HL-60/S4 treated with retinoic acid at 250 ng/mL for 4 days and 3 days (cell line): ENCODE results near the gene RBM42.

Source experiments
- in situ Hi-C: fragments of 300-500 bp; cut with MboI; formaldehyde crosslinking; loops from 2 replicates; pipeline ENCODE4 v1.7.0; 2022; ENCODE audit warnings: low sequenced_read_pairs

Gene RBM42

GRCh38 chr19:35620001-35620400 lies 8.8 kb upstream of the RBM42 start:
- in situ Hi-C loops, result no loop called here

- in situ Hi-C loops, result no loop called here
These were observed 7.1 kb upstream of the RBM42 start for GRCh38 chr19:35621708-35622107.

GRCh38 chr19:35622750-35623149 lies 6.1 kb upstream of the RBM42 start:
- in situ Hi-C loops, result no loop called here

- in situ Hi-C loops, result no loop called here
These were observed 5.4 kb upstream of the RBM42 start for GRCh38 chr19:35623327-35624010.

GRCh38 chr19:35628264-35628564 lies 622 bp upstream of the RBM42 start:
- in situ Hi-C loops, result no loop called here

- in situ Hi-C loops, result no loop called here
These were observed 447 bp downstream of the RBM42 start for GRCh38 chr19:35629332-35629633.

GRCh38 chr19:35633727-35634440 lies 5.0 kb downstream of the RBM42 start:
- in situ Hi-C loops, result no loop called here

GRCh38 chr19:35636651-35637050 lies 7.8 kb downstream of the RBM42 start:
- in situ Hi-C loops, result no loop called here

- in situ Hi-C loops, result no loop called here
These were observed 8.3 kb downstream of the RBM42 start for GRCh38 chr19:35637165-35637564.

- in situ Hi-C loops, result no loop called here
These were observed 10.4 kb downstream of the RBM42 start for GRCh38 chr19:35639321-35639639.

- in situ Hi-C loops, result no loop called here
These were observed 11.0 kb downstream of the RBM42 start for GRCh38 chr19:35639863-35640262.

GRCh38 chr19:35641515-35642151 lies 12.8 kb downstream of the RBM42 start, which contains the start of gene ETV2:
TSS of gene ETV2 (plus strand) at chr19:35641745. CDS start at chr19:35642461, 716 bp downstream.
- in situ Hi-C loops, result no loop called here

GRCh38 chr19:35642312-35642711 lies 13.5 kb downstream of the RBM42 start:
- in situ Hi-C loops, result no loop called here

GRCh38 chr19:35642798-35643254 lies 14.0 kb downstream of the RBM42 start:
- in situ Hi-C loops, result no loop called here

- in situ Hi-C loops, result no loop called here
These were observed 14.7 kb downstream of the RBM42 start for GRCh38 chr19:35643255-35644205.

- in situ Hi-C loops, result no loop called here
These were observed 15.6 kb downstream of the RBM42 start for GRCh38 chr19:35644206-35644986.

- in situ Hi-C loops, result no loop called here
These were observed 16.3 kb downstream of the RBM42 start for GRCh38 chr19:35644987-35645679.

- in situ Hi-C loops, result no loop called here
These were observed 17.1 kb downstream of the RBM42 start for GRCh38 chr19:35645680-35646511.
